B cell (primary cell): ENCODE measurements around the gene CPNE2.

Source experiments
- CTCF ChIP-seq: fragments of 200-600 bp; IDR thresholded peaks from one replicate; pipeline ENCODE4 v1.8.0; 2022; ENCODE audit warnings: antibody characterized with exemption, mild to moderate bottlenecking
- EZH2 ChIP-seq: IDR thresholded peaks from 2 replicates; pipeline ENCODE4 v1.6.1; 2012; ENCODE audit warnings: borderline replicate concordance, low read depth, mild to moderate bottlenecking, moderate library complexity, low read length; ENCODE audit not compliant: insufficient read depth, poor library complexity, severe bottlenecking

DNA sequence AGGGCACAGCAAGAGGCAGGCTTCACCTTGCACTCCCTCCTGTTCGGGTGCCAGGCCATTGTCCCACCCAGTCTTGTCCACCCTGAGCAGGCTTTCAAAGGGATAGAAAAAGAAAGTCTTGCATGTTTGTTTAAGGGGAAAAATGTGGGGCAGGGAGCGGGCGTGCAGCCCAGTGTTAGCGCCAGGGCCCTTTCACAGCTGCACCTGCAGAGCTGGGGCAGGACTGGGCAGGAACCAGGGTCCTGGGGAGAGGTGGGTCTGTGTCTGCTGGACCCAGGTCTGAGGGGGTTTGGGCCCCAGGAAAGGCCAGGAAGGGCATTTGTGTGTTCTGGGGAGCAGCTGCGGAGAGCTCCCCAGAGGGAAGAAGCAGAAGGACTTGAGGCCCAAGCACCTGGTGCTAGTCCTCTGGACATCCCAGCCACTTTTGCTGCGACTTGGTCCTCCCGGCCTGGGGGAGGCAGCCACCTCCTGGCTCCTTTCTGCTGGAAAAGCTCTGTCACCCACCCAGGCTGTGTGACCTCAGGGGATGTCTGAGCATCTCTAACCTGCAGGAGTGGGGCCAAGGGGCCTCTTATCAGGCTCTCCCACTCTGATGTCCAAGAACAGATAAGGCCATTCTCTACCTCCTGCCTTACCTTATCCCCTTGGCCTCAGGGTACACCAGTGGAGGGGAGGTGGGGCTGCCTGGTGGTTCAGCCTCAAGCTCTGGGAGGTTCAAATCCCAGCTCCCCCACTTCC is 48.7 kb downstream of the CPNE2 start:
- TF ChIP-seq CTCF (no peak), EZH2 (no peak)
